Right atrium auricular region (tissue), 2 donors: ENCODE results near the gene LONP2. TPM values are rescaled to one million over a fixed set of nuclear protein-coding genes. Genes with fewer than 3 reads are reported as not detected.
"Not testable (repeated sequence)": the region's sequence is repeated elsewhere in the genome, so short reads cannot be mapped to it uniquely, and the experiment has no call there.

Experiments used
- DNase-seq: peaks from one replicate; pipeline ENCODE4 v3.0.0-alpha.2; 2019; ENCODE audit warnings: low spot score
- H3K27ac ChIP-seq, 2 donors: fragments of 200-600 bp; sonication (generic); 1 replicate in 1 of 2; 2 replicates in 1 of 2; pipeline ENCODE4 v1.5.1; 2016 to 2019
- H3K27me3 ChIP-seq, 2 donors: fragments of 200-600 bp; sonication (generic); one replicate each; pipeline versions ENCODE4 v1.5.1 to v1.6.0; 2017 to 2019
- H3K36me3 ChIP-seq: fragments of 200-600 bp; sonication (generic); one replicate; pipeline ENCODE4 v1.5.1; 2016
- H3K4me1 ChIP-seq, 2 donors: fragments of 200-600 bp; sonication (generic); one replicate each; pipeline versions ENCODE4 v1.5.1 to v1.6.0; 2017 to 2019
- H3K4me3 ChIP-seq, 2 donors: fragments of 200-600 bp; sonication (generic); 1 replicate in 1 of 2; 2 replicates in 1 of 2; pipeline ENCODE4 v1.5.1; 2017 to 2019; ENCODE audit warnings: mild to moderate bottlenecking in 1 of 2, moderate library complexity in 1 of 2
- H3K9me3 ChIP-seq, 2 donors: fragments of 200-600 bp; sonication (generic); one replicate each; pipeline ENCODE4 v1.5.1; 2019
- CTCF ChIP-seq, 2 donors: fragments of 200-600 bp; sonication (generic); IDR thresholded peaks; one replicate each; pipeline ENCODE4 v1.5.1; 2019; ENCODE audit warnings: antibody characterized with exemption in 2 of 2
- total RNA-seq, 2 donors: library from RNA; depleted of rRNA; stranded (reverse); fragments of >200 nt; gene quantifications; one replicate each; pipeline ENCODE4 v1.1.0, GENCODE V29; 2016

LONP2 gene
- total RNA-seq, 2 donors from 2014 or later, result 37.2 to 48.9 TPM

GRCh38 chr16:48371393-48371780 is 127.3 kb downstream of the LONP2 start:
- H3K4me1 ChIP-seq, result peaks cover 0 to 74% of the 10 kb centered on the region in 2 donors
- no peak overlapping the region for H3K4me3 ChIP-seq
- DNase-seq, result no peak
- TF ChIP-seq CTCF (IDR thresholded peaks at IDR 0.05), result no peak
- no peaks in the 10 kb centered on the region for H3K27me3 ChIP-seq
- H3K36me3 ChIP-seq, result no peaks in the 10 kb centered on the region
- H3K9me3 ChIP-seq, result no peaks in the 10 kb centered on the region
- H3K27ac ChIP-seq, result no peak overlapping the region

GRCh38 chr16:48372744-48373143 is 128.6 kb downstream of the LONP2 start:
- Histone ChIP-seq H3K27ac (no peak overlapping the region), H3K36me3 (no peaks in the 10 kb centered on the region), H3K4me3 (no peak overlapping the region), H3K9me3 (no peaks in the 10 kb centered on the region), H3K4me1 (peaks cover 0 to 74% of the 10 kb centered on the region in 2 donors), H3K27me3 (no peaks in the 10 kb centered on the region)
- no peak for DNase-seq
- no peak for TF ChIP-seq CTCF (IDR thresholded peaks at IDR 0.05)

GRCh38 chr16:48373258-48374029 is 129.3 kb downstream of the LONP2 start:
- Histone ChIP-seq H3K27me3 (no peaks in the 10 kb centered on the region), H3K4me1 (peaks cover 0 to 76% of the 10 kb centered on the region in 2 donors), H3K27ac (no peak overlapping the region), H3K36me3 (no peaks in the 10 kb centered on the region), H3K9me3 (no peaks in the 10 kb centered on the region), H3K4me3 (no peak overlapping the region)
- no peak for DNase-seq
- no peak for TF ChIP-seq CTCF (IDR thresholded peaks at IDR 0.05)

- no peak for DNase-seq
- H3K9me3 ChIP-seq, result no peaks in the 10 kb centered on the region
- no peak overlapping the region for H3K4me3 ChIP-seq
- TF ChIP-seq CTCF (IDR thresholded peaks at IDR 0.05), result no peak
- no peaks in the 10 kb centered on the region for H3K36me3 ChIP-seq
- H3K27me3 ChIP-seq, result no peaks in the 10 kb centered on the region
- H3K4me1 ChIP-seq, result peaks cover 0 to 84% of the 10 kb centered on the region in 2 donors
- H3K27ac ChIP-seq, result no peak overlapping the region
Measured at GRCh38 chr16:48374255-48374654, 130.2 kb downstream of the LONP2 start.

- H3K27me3 ChIP-seq, H3K9me3 ChIP-seq, H3K27ac ChIP-seq, H3K4me3 ChIP-seq, DNase-seq, H3K36me3 ChIP-seq: not testable (repeated sequence)
- peaks cover 0 to 87% of the 10 kb centered on the region in 2 donors for H3K4me1 ChIP-seq
Measured at GRCh38 chr16:48377301-48377700, 133.2 kb downstream of the LONP2 start.

GRCh38 chr16:48378276-48378675 is 134.2 kb downstream of the LONP2 start:
- TF ChIP-seq CTCF (IDR thresholded peaks at IDR 0.05), result no peak
- Histone ChIP-seq H3K9me3 (no peaks in the 10 kb centered on the region), H3K4me3 (no peak overlapping the region), H3K4me1 (peaks cover 0 to 87% of the 10 kb centered on the region in 2 donors), H3K27me3 (no peaks in the 10 kb centered on the region), H3K36me3 (no peaks in the 10 kb centered on the region), H3K27ac (no peak overlapping the region)
- no peak for DNase-seq
